HEK293 (cell line): ENCODE measurements around the gene SLC20A1.

Source experiments
- CTCF ChIP-seq: fragments of 450-650 bp; formaldehyde crosslinking; IDR thresholded peaks from 2 replicates; pipeline ENCODE4 v1.5.1; 2016; ENCODE audit warnings: missing biosample characterization, missing genetic modification characterization
- HOXD13 ChIP-seq: sonication (generic); formaldehyde crosslinking; IDR thresholded peaks from 2 replicates; pipeline ENCODE4 v1.8.0; 2022; ENCODE audit warnings: missing genetic modification reagents, borderline replicate concordance
- YY1 ChIP-seq: fragments of 450-650 bp; formaldehyde crosslinking; IDR thresholded peaks from 2 replicates; pipeline ENCODE4 v1.5.1; 2018; ENCODE audit warnings: missing biosample characterization, missing genetic modification characterization
- ZBTB7A ChIP-seq: fragments of 450-650 bp; formaldehyde crosslinking; IDR thresholded peaks from 2 replicates; pipeline ENCODE4 v1.5.1; 2016; ENCODE audit warnings: low read depth, missing biosample characterization, missing genetic modification characterization
- ZNF114 ChIP-seq: fragments of 450-650 bp; formaldehyde crosslinking; IDR thresholded peaks from 2 replicates; pipeline ENCODE4 v1.5.0; 2017; ENCODE audit warnings: missing biosample characterization, missing genetic modification characterization
- ZNF121 ChIP-seq: fragments of 450-650 bp; formaldehyde crosslinking; IDR thresholded peaks from 2 replicates; pipeline ENCODE4 v1.5.1; 2016; ENCODE audit warnings: missing biosample characterization, missing genetic modification characterization
- ZNF211 ChIP-seq: fragments of 450-650 bp; formaldehyde crosslinking; IDR thresholded peaks from 2 replicates; pipeline ENCODE4 v1.5.1; 2016; ENCODE audit warnings: low read depth, missing biosample characterization, missing genetic modification characterization
- ZNF426 ChIP-seq: fragments of 450-650 bp; formaldehyde crosslinking; IDR thresholded peaks from 2 replicates; pipeline ENCODE4 v1.5.1; 2017; ENCODE audit warnings: missing biosample characterization, missing genetic modification characterization, mild to moderate bottlenecking, inconsistent platforms, moderate library complexity
- TF ChIP-seq, protein P1 (sequence below): fragments of 450-650 bp; formaldehyde crosslinking; IDR thresholded peaks from 2 replicates; pipeline ENCODE4 v1.5.1; 2016; ENCODE audit warnings: missing biosample characterization, missing genetic modification characterization

DNA sequence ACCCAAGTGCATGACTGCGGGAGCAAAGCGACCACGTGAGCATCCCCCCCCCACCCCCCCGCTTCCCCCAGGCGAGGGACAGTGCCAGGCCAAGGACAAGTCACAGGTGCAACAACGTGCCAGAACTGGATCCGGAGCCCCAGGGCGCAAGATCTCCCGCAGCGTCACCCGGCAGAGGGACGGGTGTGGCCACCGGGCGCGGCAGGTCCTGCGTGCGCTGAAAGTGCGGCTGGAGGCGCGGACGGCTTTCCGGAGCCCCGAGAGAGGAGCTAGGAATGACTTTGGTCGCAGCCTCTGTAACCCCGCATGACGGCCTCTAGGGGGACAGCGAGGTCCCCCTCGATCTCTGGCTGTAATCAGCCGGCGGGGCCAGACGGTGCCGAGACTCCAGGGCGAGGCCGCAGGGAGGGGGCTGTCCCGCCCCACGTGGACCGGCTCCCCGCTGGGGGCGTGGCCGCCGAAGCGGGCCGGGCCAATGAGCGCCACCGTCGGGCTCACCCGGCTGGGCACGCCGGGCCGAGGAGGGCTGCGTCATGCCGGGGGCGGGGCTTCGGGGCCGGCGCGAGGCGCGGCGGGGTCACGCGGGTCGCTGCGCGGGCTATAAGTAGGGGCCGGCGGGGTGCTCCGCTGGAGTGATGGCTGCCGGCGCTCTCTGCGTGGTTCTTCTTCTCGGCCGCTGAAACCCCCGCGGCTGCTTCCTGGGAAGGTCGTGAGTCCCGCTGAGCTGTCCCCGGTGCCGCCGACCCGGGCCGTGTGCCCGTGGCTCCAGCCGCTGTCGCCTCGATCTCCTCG is at the start of gene SLC20A1:
- no peak for TF ChIP-seq ZNF211 (tag by site-specific recombination)
- TF ChIP-seq ZNF426 (tag by site-specific recombination) = no peak
- TF ChIP-seq CTCF = peak; percentile 83
- TF ChIP-seq, protein P1, sequence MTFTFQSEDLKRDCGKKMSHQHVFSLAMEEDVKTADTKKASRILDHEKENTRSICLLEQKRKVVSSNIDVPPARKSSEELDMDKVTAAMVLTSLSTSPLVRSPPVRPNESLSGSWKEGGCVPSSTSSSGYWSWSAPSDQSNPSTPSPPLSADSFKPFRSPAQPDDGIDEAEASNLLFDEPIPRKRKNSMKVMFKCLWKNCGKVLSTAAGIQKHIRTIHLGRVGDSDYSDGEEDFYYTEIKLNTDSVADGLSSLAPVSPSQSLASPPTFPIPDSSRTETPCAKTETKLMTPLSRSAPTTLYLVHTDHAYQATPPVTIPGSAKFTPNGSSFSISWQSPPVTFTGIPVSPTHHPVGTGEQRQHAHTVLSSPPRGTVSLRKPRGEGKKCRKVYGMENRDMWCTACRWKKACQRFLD (tag by site-specific recombination) = no peak
- no peak for TF ChIP-seq ZNF121 (tag by site-specific recombination)
- TF ChIP-seq YY1 (tag by site-specific recombination) = peak; percentile 79
- TF ChIP-seq ZBTB7A (tag by site-specific recombination) = peak; percentile 52; the same call in 1 of the 2 replicates
- no peak for TF ChIP-seq HOXD13
- no peak for TF ChIP-seq ZNF114 (tag by site-specific recombination)
